Peyer's patch (tissue), 4 donors: Measurements from ENCODE around the gene NOSTRIN.

ENCODE experiments used
- CTCF ChIP-seq, 6 experiments: fragments of 450-650 bp in 4 of 6; fragments of 200-600 bp in 2 of 6; sonication (generic) in 1 of 6; IDR thresholded peaks; one replicate each; pipeline ENCODE4 v1.5.1; 2017 to 2019; ENCODE audit warnings: antibody characterized with exemption in 6 of 6, mild to moderate bottlenecking in 3 of 6, moderate library complexity in 1 of 6
- POLR2A ChIP-seq, 2 donors: fragments of 450-650 bp; IDR thresholded peaks; one replicate each; pipeline ENCODE4 v1.5.1; 2017; ENCODE audit warnings: antibody characterized with exemption in 2 of 2, mild to moderate bottlenecking in 2 of 2, moderate library complexity in 2 of 2

DNA sequence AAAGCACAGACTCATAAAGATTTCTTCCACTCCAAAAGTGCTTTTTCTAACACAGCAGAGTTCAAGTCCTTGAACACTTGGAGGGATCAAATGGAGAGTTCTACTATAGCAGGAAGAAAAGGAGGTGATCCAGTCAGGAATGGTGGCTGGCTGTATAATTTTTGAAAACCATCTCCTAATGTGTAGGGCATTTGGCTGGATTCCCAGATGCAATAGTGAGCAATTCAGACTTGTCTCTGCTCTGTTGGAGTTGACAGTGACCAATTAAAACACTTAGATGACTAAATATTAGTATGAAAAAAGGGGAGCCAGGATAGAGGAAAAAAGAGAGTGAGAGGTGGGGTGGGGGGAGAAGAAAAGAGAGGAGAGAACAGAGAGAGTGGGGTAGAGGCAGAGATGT is 93.3 kb downstream of the NOSTRIN start:
- TF ChIP-seq POLR2A (IDR thresholded peaks at IDR 0.05) = no peak
- no peak for TF ChIP-seq CTCF (IDR thresholded peaks at IDR 0.05)
